Measurements from ENCODE around the gene PCSK9. TPM values are rescaled to one million over a fixed set of nuclear protein-coding genes. Genes with fewer than 3 reads are reported as not detected.

The PCSK9 gene
- total RNA-seq, 1 experiment from 2014 or later, result 0.04 TPM

GRCh38 chr1:55059302-55060132 lies 20.2 kb downstream of the PCSK9 start:
- DNase-seq (ENCODE audit: low spot score), result no peak

GRCh38 chr1:55060133-55060999 lies 21.0 kb downstream of the PCSK9 start:
- no peak for DNase-seq (ENCODE audit: low spot score)

- no peak for DNase-seq (ENCODE audit: low spot score)
These were observed 21.8 kb downstream of the PCSK9 start for GRCh38 chr1:55061000-55061705.

- no peak for DNase-seq (ENCODE audit: low spot score)
These were observed 22.5 kb downstream of the PCSK9 start for GRCh38 chr1:55061706-55062321.

GRCh38 chr1:55062801-55063576 lies 23.6 kb downstream of the PCSK9 start:
- no peak for DNase-seq (ENCODE audit: low spot score)

GRCh38 chr1:55063577-55063942 lies 24.2 kb downstream of the PCSK9 start:
- DNase-seq (ENCODE audit: low spot score), result no peak

- DNase-seq (ENCODE audit: low spot score), result no peak
These were observed 24.8 kb downstream of the PCSK9 start for GRCh38 chr1:55064071-55064581.

- DNase-seq (ENCODE audit: low spot score), result no peak
These were observed 25.5 kb downstream of the PCSK9 start for GRCh38 chr1:55064861-55065263.

- no peak for DNase-seq (ENCODE audit: low spot score)
These were observed 26.3 kb downstream of the PCSK9 start for GRCh38 chr1:55065648-55066047.

GRCh38 chr1:55067022-55067778 lies 27.9 kb downstream of the PCSK9 start:
- DNase-seq (ENCODE audit: low spot score), result peak; percentile 5

GRCh38 chr1:55067914-55068313 lies 28.6 kb downstream of the PCSK9 start:
- no peak for DNase-seq (ENCODE audit: low spot score)

- DNase-seq (ENCODE audit: low spot score), result no peak
These were observed 29.3 kb downstream of the PCSK9 start for GRCh38 chr1:55068638-55069037.

GRCh38 chr1:55069280-55069679 lies 29.9 kb downstream of the PCSK9 start:
- DNase-seq (ENCODE audit: low spot score), result no peak

GRCh38 chr1:55070293-55071164 lies 31.2 kb downstream of the PCSK9 start:
- DNase-seq (ENCODE audit: low spot score), result no peak

- DNase-seq (ENCODE audit: low spot score), result peak; percentile 70
These were observed 32.1 kb downstream of the PCSK9 start for GRCh38 chr1:55071477-55071876.

- no peak for DNase-seq (ENCODE audit: low spot score)
These were observed 34.0 kb downstream of the PCSK9 start for GRCh38 chr1:55073187-55073916.

GRCh38 chr1:55074455-55074854 lies 35.1 kb downstream of the PCSK9 start:
- no peak for DNase-seq (ENCODE audit: low spot score)

GRCh38 chr1:55076356-55076755 lies 37.0 kb downstream of the PCSK9 start:
- DNase-seq (ENCODE audit: low spot score), result no peak

All from H4 (cell line).